Peyer's patch (tissue), 4 donors: ENCODE measurements around the gene RAB15.

Experiments
- CTCF ChIP-seq, 6 experiments: fragments of 450-650 bp in 4 of 6; fragments of 200-600 bp in 2 of 6; sonication (generic) in 1 of 6; IDR thresholded peaks; one replicate each; pipeline ENCODE4 v1.5.1; 2017 to 2019; ENCODE audit warnings: antibody characterized with exemption in 6 of 6, mild to moderate bottlenecking in 3 of 6, moderate library complexity in 1 of 6
- POLR2A ChIP-seq, 2 donors: fragments of 450-650 bp; IDR thresholded peaks; one replicate each; pipeline ENCODE4 v1.5.1; 2017; ENCODE audit warnings: antibody characterized with exemption in 2 of 2, mild to moderate bottlenecking in 2 of 2, moderate library complexity in 2 of 2

GRCh38 chr14:64927031-64927430, 45.1 kb downstream of the RAB15 start:
- TF ChIP-seq CTCF (IDR thresholded peaks at IDR 0.05) (no peak), POLR2A (IDR thresholded peaks at IDR 0.05) (no peak)
